Adrenal gland (tissue), 12 donors: ENCODE measurements around the gene WNT2. TPM values are rescaled to one million over a fixed set of nuclear protein-coding genes. Genes with fewer than 3 reads are reported as not detected.

Source experiments
- DNase-seq, 7 donors: peaks; one replicate each; pipeline ENCODE4 v3.0.0-alpha.2; 2019 to 2020
- H3K27ac ChIP-seq, 5 donors: fragments of 200-600 bp; sonication (generic) in 4 of 5; 1 replicate in 3 of 5; 2 replicates in 2 of 5; pipeline versions ENCODE4 v1.5.1 to v1.8.0; 2016 to 2020; ENCODE audit warnings: mild to moderate bottlenecking in 1 of 5
- H3K27me3 ChIP-seq: fragments of 200-600 bp; 2 replicates; pipeline ENCODE4 v1.8.0; 2021
- H3K36me3 ChIP-seq, 2 donors: fragments of 200-600 bp; replicated peaks in 1 of 2; 1 replicate in 1 of 2; 2 replicates in 1 of 2; pipeline versions ENCODE4 v1.5.1 to v1.8.0; 2018 to 2022
- H3K4me1 ChIP-seq, 2 donors: fragments of 200-600 bp; replicated peaks in 1 of 2; 1 replicate in 1 of 2; 2 replicates in 1 of 2; pipeline versions ENCODE4 v1.5.1 to v1.8.0; 2018 to 2021
- H3K4me3 ChIP-seq, 4 donors: fragments of 200-600 bp; sonication (generic) in 3 of 4; one replicate each; pipeline ENCODE4 v1.5.1; 2016 to 2018
- H3K9me3 ChIP-seq, 3 donors: fragments of 200-600 bp; sonication (generic) in 1 of 3; replicated peaks in 1 of 3; 1 replicate in 2 of 3; 2 replicates in 1 of 3; pipeline versions ENCODE4 v1.5.1 to v1.8.0; 2016 to 2021
- CTCF ChIP-seq, 6 experiments: fragments of 450-650 bp in 4 of 6; fragments of 200-600 bp in 2 of 6; sonication (generic) in 1 of 6; IDR thresholded peaks; 1 replicate in 5 of 6; 2 replicates in 1 of 6; pipeline versions ENCODE4 v1.5.1 to v1.8.0; 2016 to 2021; ENCODE audit warnings: antibody characterized with exemption in 6 of 6, mild to moderate bottlenecking in 2 of 6, moderate library complexity in 1 of 6
- POLR2A ChIP-seq, 2 donors: fragments of 450-650 bp; IDR thresholded peaks; one replicate each; pipeline ENCODE4 v1.6.1; 2017; ENCODE audit warnings: antibody characterized with exemption in 2 of 2, mild to moderate bottlenecking in 2 of 2, moderate library complexity in 1 of 2
- WGBS, 4 donors: extraction: QIAGEN DNeasy Blood & Tissue Kit in 2 of 4; methylation state at CpG; one replicate each; pipeline versions ENCODE4 v1.1.5 to v1.1.7; 2013 to 2017; 5-methylcytosine and 5-hydroxymethylcytosine counted together
- intact Hi-C, 2 donors: fragments of 100-400 bp; cut with DNase I; formaldehyde crosslinking; loops; one replicate each; pipeline versions ENCODE4 v1.14.1 to v1.15.0; 2022 to 2023
- polyA plus RNA-seq, 3 donors: library from polyadenylated mRNA; stranded (reverse); fragments of 200-250 nt in 2 of 3; fragments of 350-450 nt in 1 of 3; fragmentation: Illumina TruSeq in 1 of 3; extraction: RNeasy Lipid Tissue Mini Kit (QIAGEN cat#74804) in 1 of 3; gene quantifications; one replicate each; pipeline ENCODE4 v1.2.3, GENCODE V29; 2013 to 2014
- total RNA-seq, 9 donors: library from RNA; depleted of rRNA in 4 of 9; stranded (reverse); fragments of >200 nt in 4 of 9; fragments of 120-200 nt in 1 of 9; fragmentation: NEBNext Ultra II Directional in 1 of 9; extraction: Animal tissue kit (Norgen Biotek cat#: 25700) in 1 of 9; gene quantifications; one replicate each; pipeline versions ENCODE4 v1.1.0 to v1.2.4, GENCODE V29; 2013 to 2023
- donor health status: healthy with polysubstance abuse.
- donor health status: Bipolar disorder and iron deficiency.
- donor health status: DM: yes; HTN: yes; CAD: no.
- donor health status: DM: no; HTN: no; CAD: no.
- donor health status: DM: no; HTN: no; CAD: no.
- donor health status: DM: yes; HTN: yes; CAD: no.

Gene WNT2
- total and polyA plus RNA-seq, 12 donors: 0.07 to 0.72 (median 0.28) TPM; not detected in 9

GRCh38 chr7:117320523-117320922 is 2.3 kb downstream of the WNT2 start:
- WGBS, 4 donors: 83 to 94% (median 88%) methylated on average over 10 of the region's 10 CpGs
- Histone ChIP-seq H3K27ac (no peak overlapping the region), H3K9me3 (no peaks in the 10 kb centered on the region), H3K4me1 (peaks cover 0 to 9% of the 10 kb centered on the region in 2 donors), H3K27me3 (peaks cover 14% of the 10 kb centered on the region), H3K36me3 (no peaks in the 10 kb centered on the region), H3K4me3 (no peak overlapping the region)
- TF ChIP-seq POLR2A (IDR thresholded peaks at IDR 0.05) (no peak), CTCF (IDR thresholded peaks at IDR 0.05) (no peak)
- intact Hi-C loops: no loop called here
- DNase-seq: no peak

- TF ChIP-seq CTCF (IDR thresholded peaks at IDR 0.05): no peak
- no peak for TF ChIP-seq POLR2A (IDR thresholded peaks at IDR 0.05)
- Histone ChIP-seq H3K4me3 (no peak overlapping the region), H3K9me3 (no peaks in the 10 kb centered on the region), H3K36me3 (no peaks in the 10 kb centered on the region), H3K27me3 (peaks cover 14% of the 10 kb centered on the region), H3K4me1 (peaks cover 0 to 9% of the 10 kb centered on the region in 2 donors), H3K27ac (no peak overlapping the region)
- WGBS, 4 donors: 74 to 82% (median 79%) methylated on average over 3 of the region's 3 CpGs
- intact Hi-C loops: no loop called here
- no peak for DNase-seq
Measured at GRCh38 chr7:117319181-117319580, 3.7 kb downstream of the WNT2 start.

GRCh38 chr7:117313582-117313981 is 9.3 kb downstream of the WNT2 start:
- Histone ChIP-seq H3K9me3 (no peaks in the 10 kb centered on the region), H3K4me1 (no peaks in the 10 kb centered on the region), H3K4me3 (no peak overlapping the region), H3K36me3 (no peaks in the 10 kb centered on the region), H3K27ac (no peak overlapping the region), H3K27me3 (no peaks in the 10 kb centered on the region)
- TF ChIP-seq CTCF (IDR thresholded peaks at IDR 0.05) (no peak), POLR2A (IDR thresholded peaks at IDR 0.05) (no peak)
- no peak for DNase-seq
- intact Hi-C loops: no loop called here

- H3K9me3 ChIP-seq: no peaks in the 10 kb centered on the region
- H3K36me3 ChIP-seq: no peaks in the 10 kb centered on the region
- H3K4me3 ChIP-seq: no peak overlapping the region
- no peak overlapping the region for H3K27ac ChIP-seq
- no peaks in the 10 kb centered on the region for H3K4me1 ChIP-seq
- DNase-seq: no peak
- no peaks in the 10 kb centered on the region for H3K27me3 ChIP-seq
- intact Hi-C loops: no loop called here
- 59 to 76% (median 66%) methylated on average over 5 of the region's 5 CpGs for WGBS, 4 donors
- no peak for TF ChIP-seq POLR2A (IDR thresholded peaks at IDR 0.05)
- no peak for TF ChIP-seq CTCF (IDR thresholded peaks at IDR 0.05)
Measured at GRCh38 chr7:117312593-117313580, 10.0 kb downstream of the WNT2 start.
